A549 treated with CpdA at 1 μM for 4 hours (cell line): ENCODE data around the gene CPAMD8. TPM values are rescaled to one million over a fixed set of nuclear protein-coding genes. Genes with fewer than 3 reads are reported as not detected.

Experiments
- total RNA-seq: library from RNA; stranded (reverse); fragments of 200-300 nt; extraction: Qiagen RNA extraction; gene quantifications from 5 replicates; pipeline ENCODE4 v1.2.3, GENCODE V29; 2022; ENCODE audit warnings: low read depth

CPAMD8 gene
- 0.02 to 0.52 TPM (median 0.10 TPM) in 4 of 5 replicates, not detected in the other for total RNA-seq

GRCh38 chr19:17026706-17027534, at the start of gene CPAMD8:
TSS of gene CPAMD8 (minus strand) at chr19:17026810. CDS start at chr19:17026642, 168 bp downstream.

GRCh38 chr19:17075035-17075863, 48.6 kb upstream of the CPAMD8 start, which contains the start of the genes HAUS8 and MYO9B:
TSS of gene HAUS8 (minus strand) at chr19:17075452. CDS start at chr19:17075422, 30 bp downstream.
TSS of gene MYO9B (plus strand) at chr19:17075777. CDS start at chr19:17101718, 25,941 bp downstream.

GRCh38 chr19:16888629-16889365, 137.8 kb downstream of the CPAMD8 start, which contains the start of gene F2RL3:
TSS of gene F2RL3 (plus strand) at chr19:16888999. CDS start at chr19:16889190, 191 bp downstream.

Other genes with a start within 250 kb of the CPAMD8 start
- 18.7 to 25.4 TPM (median 20.4 TPM) in 5 replicates for gene SIN3B, start 197.4 kb downstream of the CPAMD8 start, total RNA-seq
- gene F2RL3, start 137.8 kb downstream of the CPAMD8 start, total RNA-seq: not detected in 5 replicates
- gene HAUS8, start 48.6 kb upstream of the CPAMD8 start, total RNA-seq: 13.3 to 16.4 TPM (median 15.0 TPM) in 5 replicates
- 31.7 to 40.7 TPM (median 34.0 TPM) in 5 replicates for gene MYO9B, start 49.0 kb upstream of the CPAMD8 start, total RNA-seq
- gene USE1, start 188.5 kb upstream of the CPAMD8 start, total RNA-seq: 13.2 to 17.2 TPM (median 16.4 TPM) in 5 replicates
- gene OCEL1, start 199.4 kb upstream of the CPAMD8 start, total RNA-seq: 9.6 to 12.2 TPM (median 12.0 TPM) in 5 replicates
- 23.8 to 61.8 TPM (median 55.3 TPM) in 5 replicates for gene NR2F6, start 219.1 kb upstream of the CPAMD8 start, total RNA-seq
- not detected in 5 replicates for gene USHBP1, start 237.9 kb upstream of the CPAMD8 start, total RNA-seq
- gene BABAM1, start 240.6 kb upstream of the CPAMD8 start, total RNA-seq: 61.0 to 67.8 TPM (median 65.2 TPM) in 5 replicates